ENCODE measurements around the gene LSM3.

GRCh38 chr3:14222900-14223594 is 44.4 kb downstream of the LSM3 start:
- no peak for TF ChIP-seq CTCF (IDR thresholded peaks at IDR 0.05 in 4 of 5, conservative IDR thresholded peaks at IDR 0.05 in 1 of 5)
- TF ChIP-seq POLR2A (IDR thresholded peaks at IDR 0.05), result no peak

Measured in gastrocnemius medialis (tissue), 4 donors.